Fibroblast of pulmonary artery (primary cell): Measurements from ENCODE around the gene PPP2R2C.

Experiments used
- DNase-seq: peaks from one replicate; pipeline ENCODE4 v3.0.0-alpha.2; 2010; ENCODE audit warnings: low read depth
- H3K4me3 ChIP-seq: replicated peaks from 2 replicates; pipeline ENCODE4 v1.5.1; 2011; ENCODE audit warnings: low read depth, mild to moderate bottlenecking, control low read depth, low read length, moderate library complexity
- TF ChIP-seq, protein P1 (sequence below): IDR thresholded peaks from 2 replicates; pipeline ENCODE4 v1.5.1; 2011; ENCODE audit warnings: mild to moderate bottlenecking, control low read depth, low read length, inconsistent platforms; ENCODE audit errors: missing control alignments

Gene PPP2R2C

DNA sequence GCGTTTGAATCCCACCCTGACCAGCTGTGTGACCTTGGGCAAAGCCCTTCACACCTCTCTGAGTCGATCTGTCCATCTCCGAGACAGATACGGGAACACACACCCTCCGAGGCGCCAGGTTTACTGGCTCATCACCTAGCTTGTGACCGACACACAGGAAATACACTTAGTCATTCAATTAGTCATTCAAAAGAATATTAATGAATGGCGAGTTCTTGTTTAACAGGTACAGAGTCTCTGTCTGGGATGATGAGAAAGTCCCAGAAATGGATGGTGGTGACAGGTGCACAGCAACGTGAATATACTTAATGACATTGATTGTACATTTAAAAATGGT is 80.6 kb downstream of the PPP2R2C start:
- TF ChIP-seq, protein P1, sequence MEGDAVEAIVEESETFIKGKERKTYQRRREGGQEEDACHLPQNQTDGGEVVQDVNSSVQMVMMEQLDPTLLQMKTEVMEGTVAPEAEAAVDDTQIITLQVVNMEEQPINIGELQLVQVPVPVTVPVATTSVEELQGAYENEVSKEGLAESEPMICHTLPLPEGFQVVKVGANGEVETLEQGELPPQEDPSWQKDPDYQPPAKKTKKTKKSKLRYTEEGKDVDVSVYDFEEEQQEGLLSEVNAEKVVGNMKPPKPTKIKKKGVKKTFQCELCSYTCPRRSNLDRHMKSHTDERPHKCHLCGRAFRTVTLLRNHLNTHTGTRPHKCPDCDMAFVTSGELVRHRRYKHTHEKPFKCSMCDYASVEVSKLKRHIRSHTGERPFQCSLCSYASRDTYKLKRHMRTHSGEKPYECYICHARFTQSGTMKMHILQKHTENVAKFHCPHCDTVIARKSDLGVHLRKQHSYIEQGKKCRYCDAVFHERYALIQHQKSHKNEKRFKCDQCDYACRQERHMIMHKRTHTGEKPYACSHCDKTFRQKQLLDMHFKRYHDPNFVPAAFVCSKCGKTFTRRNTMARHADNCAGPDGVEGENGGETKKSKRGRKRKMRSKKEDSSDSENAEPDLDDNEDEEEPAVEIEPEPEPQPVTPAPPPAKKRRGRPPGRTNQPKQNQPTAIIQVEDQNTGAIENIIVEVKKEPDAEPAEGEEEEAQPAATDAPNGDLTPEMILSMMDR: no peak
- no peak for DNase-seq
- no peak overlapping the region for H3K4me3 ChIP-seq

DNA sequence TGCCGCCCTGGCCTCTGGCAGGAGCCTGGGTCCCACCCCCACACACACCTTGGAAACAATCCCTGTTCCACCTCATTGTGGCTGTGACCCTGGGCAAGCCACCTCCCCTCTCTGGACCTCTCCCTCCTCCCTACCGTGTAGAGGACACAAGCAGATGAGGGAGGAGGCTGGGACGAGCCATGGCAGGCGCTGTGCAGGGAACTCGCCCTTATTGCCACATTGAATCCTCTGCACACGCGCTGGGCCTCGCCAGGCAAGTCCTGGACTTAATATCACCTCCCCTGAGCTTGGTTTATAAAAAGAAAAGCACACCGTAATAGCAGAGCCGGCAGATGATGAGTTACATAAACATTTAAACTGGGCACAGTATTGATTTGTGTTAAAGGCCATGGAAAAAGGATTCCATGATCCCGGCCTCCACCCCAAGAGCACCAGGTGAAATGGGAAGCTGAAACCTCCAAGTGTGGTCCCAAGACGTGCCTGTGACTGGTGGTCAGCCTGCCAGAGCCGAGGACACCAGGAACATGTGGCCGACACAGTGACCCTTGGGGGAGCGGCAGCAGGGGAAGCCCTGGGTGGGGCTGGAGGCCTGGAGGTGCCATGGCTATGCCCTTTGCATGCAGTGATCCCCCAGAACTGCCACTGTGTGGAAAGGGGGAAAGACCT is 81.1 kb downstream of the PPP2R2C start:
- TF ChIP-seq, protein P1: no peak
- no peak for DNase-seq
- no peak overlapping the region for H3K4me3 ChIP-seq

DNA sequence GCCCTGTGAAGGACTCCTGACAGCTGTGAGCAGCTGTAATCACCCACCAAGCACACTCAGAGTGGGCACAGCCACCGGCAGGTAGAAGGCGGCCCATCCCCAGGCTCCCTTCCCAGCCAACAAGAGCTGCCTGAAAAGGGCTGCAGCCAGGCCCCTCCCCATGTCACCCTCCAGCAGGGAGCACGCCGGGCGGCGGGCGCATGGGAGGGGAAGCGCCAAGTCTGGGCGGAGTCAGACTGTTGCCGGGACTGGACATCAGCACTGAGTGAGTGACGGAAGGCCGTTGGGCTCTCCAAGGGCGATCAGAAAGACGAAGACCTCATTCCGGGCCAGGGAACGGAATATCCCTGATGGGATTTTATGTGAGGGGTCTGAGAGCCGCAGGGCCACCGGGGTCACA is 82.1 kb downstream of the PPP2R2C start:
- no peak overlapping the region for H3K4me3 ChIP-seq
- no peak for DNase-seq
- TF ChIP-seq, protein P1: no peak

DNA sequence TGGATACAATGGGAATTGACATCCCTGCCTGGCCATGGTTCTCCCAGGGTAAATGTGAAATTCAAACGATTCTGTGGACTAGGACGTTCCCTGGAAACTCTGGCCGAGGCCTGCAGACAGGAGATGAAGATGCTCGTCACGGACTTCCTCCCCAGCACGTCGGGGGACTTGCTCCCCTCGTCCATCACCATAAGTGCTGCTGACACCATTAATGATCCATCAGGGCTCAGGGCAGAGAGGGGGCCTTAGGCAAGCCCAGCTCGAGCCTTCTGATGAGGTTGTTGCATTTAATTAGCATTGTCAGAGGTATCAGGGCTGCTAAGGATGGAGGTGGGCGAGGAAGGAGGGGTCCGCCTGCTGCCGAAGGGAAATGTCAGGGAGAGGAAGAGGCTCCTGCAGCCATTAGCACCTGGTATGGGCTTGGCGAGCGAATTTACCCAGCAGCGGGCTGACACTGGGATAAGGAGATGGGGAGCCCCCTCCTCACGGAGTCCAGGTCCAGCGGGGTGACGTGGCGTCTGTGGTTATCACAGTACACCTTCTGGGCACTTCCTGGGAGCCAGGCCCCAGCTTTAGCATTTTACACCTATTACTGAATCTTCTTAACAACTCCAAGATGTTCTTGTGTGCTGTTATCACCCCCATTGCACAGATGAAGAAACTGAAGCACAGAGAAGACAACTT is 83.1 kb downstream of the PPP2R2C start:
- TF ChIP-seq, protein P1: no peak
- no peak overlapping the region for H3K4me3 ChIP-seq
- DNase-seq: no peak

DNA sequence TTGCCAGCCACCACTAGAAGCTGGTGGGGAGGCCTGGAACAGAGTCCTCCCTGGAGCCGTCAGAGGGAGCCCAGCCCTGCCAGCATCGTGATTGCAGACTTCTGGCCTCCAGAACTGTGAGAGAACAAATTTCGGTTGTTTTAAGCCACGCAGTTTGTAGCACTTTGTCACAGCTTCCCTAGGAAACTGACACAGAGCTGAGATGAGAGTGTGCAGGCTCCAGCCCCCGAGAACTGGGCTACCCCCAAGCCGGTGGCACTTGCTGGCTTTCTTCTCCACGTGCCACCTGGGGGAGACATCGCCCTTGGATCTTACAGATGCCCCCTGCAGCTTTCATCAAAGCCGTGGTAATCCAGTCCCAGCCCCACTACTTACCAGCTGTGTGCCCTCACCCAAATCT is 83.7 kb downstream of the PPP2R2C start:
- no peak overlapping the region for H3K4me3 ChIP-seq
- TF ChIP-seq, protein P1: no peak
- DNase-seq: no peak

DNA sequence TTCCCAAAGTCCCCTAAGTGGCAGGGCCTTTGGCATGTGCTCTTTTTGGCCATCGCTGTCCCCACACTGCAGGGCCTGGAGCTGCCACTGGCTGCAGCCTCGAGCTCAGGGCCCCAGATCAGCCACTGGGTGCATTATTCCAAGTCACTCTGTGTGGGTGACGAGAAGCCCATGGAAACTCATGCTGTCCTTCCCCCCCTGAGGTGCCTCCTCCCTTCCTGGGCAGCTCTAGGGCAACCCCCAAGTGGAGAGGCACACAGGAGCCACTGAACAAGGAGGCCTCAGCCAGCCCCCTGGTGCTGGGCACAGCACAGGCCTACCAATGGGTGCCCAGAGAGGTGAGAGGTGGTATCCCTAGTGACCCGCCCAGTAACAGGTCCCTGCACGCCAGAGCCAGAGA is 84.5 kb downstream of the PPP2R2C start:
- TF ChIP-seq, protein P1: no peak
- H3K4me3 ChIP-seq: no peak overlapping the region
- no peak for DNase-seq

DNA sequence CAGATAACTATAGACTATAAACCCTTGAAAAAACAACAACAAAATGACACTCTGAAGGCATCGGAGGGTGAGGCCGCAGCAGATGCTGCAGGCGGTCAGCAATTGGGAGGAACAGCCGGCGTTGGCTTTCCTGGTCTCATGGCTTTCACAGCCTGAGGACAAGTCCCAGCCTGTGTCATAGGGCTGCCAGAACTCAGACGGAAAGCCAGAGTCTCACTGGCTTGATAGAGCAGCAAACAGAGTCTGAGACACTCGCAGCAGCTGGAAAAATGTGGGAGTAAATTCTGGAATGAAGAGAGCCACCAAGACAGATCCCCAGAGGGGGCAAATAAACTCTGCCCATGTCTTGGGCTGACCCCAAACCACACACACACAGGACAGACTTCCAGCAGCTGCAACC is 86.3 kb downstream of the PPP2R2C start:
- DNase-seq: no peak
- H3K4me3 ChIP-seq: no peak overlapping the region
- TF ChIP-seq, protein P1: no peak
